K562 (cell line): Measurements from ENCODE around the gene TBRG1. TPM values are rescaled to one million over a fixed set of nuclear protein-coding genes. Genes with fewer than 3 reads are reported as not detected.

ENCODE experiments used
- ARNT ChIP-seq, 2 experiments: fragments of 450-650 bp; IDR thresholded peaks; 2 replicates each; pipeline ENCODE4 v1.6.1; 2016; ENCODE audit warnings: mild to moderate bottlenecking in 1 of 2
- BHLHE40 ChIP-seq: IDR thresholded peaks from 2 replicates; pipeline ENCODE4 v1.6.1; 2011; ENCODE audit warnings: low read length, improper control_type of control experiment
- CREBBP ChIP-seq: IDR thresholded peaks from one replicate; pipeline ENCODE4 v1.6.1; 2012; ENCODE audit warnings: low read depth, mild to moderate bottlenecking, control low read depth, inconsistent platforms, low read length
- CXXC5 ChIP-seq: fragments of 250-450 bp; sonication (Bioruptor Pico); IDR thresholded peaks from 2 replicates; pipeline ENCODE4 v1.8.0; 2022; ENCODE audit warnings: inconsistent platforms, mild to moderate bottlenecking, moderate library complexity
- ETV5 ChIP-seq: sonication (generic); formaldehyde crosslinking; IDR thresholded peaks from 2 replicates; pipeline ENCODE4 v1.4.0; 2020; ENCODE audit warnings: low read depth, mild to moderate bottlenecking, missing genetic modification reagents
- GTF2A2 ChIP-seq: IDR thresholded peaks from 2 replicates; pipeline ENCODE4 v1.6.1; 2016; ENCODE audit warnings: mild to moderate bottlenecking, missing genetic modification characterization, missing compliant biosample characterization
- KLF10 ChIP-seq: fragments of 250-450 bp; sonication (Bioruptor Pico); IDR thresholded peaks from 2 replicates; pipeline ENCODE4 v1.6.1; 2021; ENCODE audit warnings: matching md5 sums
- MBD1 ChIP-seq: fragments of 250-450 bp; sonication (Bioruptor Pico); IDR thresholded peaks from 2 replicates; pipeline ENCODE4 v1.8.0; 2022; ENCODE audit warnings: inconsistent platforms
- POLR2B ChIP-seq: fragments of 450-650 bp; IDR thresholded peaks from 2 replicates; pipeline ENCODE4 v1.6.1; 2018; ENCODE audit warnings: low read depth; ENCODE audit not compliant: partially characterized antibody
- PPARD ChIP-seq: fragments of 250-450 bp; sonication (Bioruptor Pico); IDR thresholded peaks from 2 replicates; pipeline ENCODE4 v1.8.0; 2022; ENCODE audit warnings: inconsistent platforms, mild to moderate bottlenecking, moderate library complexity
- USF2 ChIP-seq: sonication (generic); formaldehyde crosslinking; IDR thresholded peaks from 2 replicates; pipeline ENCODE4 v1.5.0; 2020; ENCODE audit warnings: missing genetic modification reagents
- XRCC3 ChIP-seq: fragments of 450-650 bp; IDR thresholded peaks from 2 replicates; pipeline ENCODE4 v1.6.1; 2017; ENCODE audit warnings: mild to moderate bottlenecking, moderate library complexity
- XRCC5 ChIP-seq: fragments of 200-400 bp; formaldehyde crosslinking; IDR thresholded peaks from 2 replicates; pipeline ENCODE4 v1.6.1; 2017; ENCODE audit warnings: low read depth, mild to moderate bottlenecking, low read length
- ZNF174 ChIP-seq: fragments of 250-450 bp; sonication (Bioruptor Pico); IDR thresholded peaks from 2 replicates; pipeline ENCODE4 v1.4.0; 2020; ENCODE audit warnings: mild to moderate bottlenecking
- ZNF212 ChIP-seq: fragments of 450-650 bp; formaldehyde crosslinking; IDR thresholded peaks from 2 replicates; pipeline ENCODE4 v1.4.0; 2020; ENCODE audit warnings: mild to moderate bottlenecking
- ZNF778 ChIP-seq: fragments of 450-650 bp; formaldehyde crosslinking; IDR thresholded peaks from 2 replicates; pipeline ENCODE4 v1.4.0; 2020; ENCODE audit warnings: mild to moderate bottlenecking, moderate library complexity
- ZNF79 ChIP-seq: fragments of 250-450 bp; sonication (Bioruptor Pico); IDR thresholded peaks from 2 replicates; pipeline ENCODE4 v1.4.0; 2020; ENCODE audit warnings: low read depth, mild to moderate bottlenecking, moderate library complexity
- polyA plus RNA-seq, 8 experiments: library from polyadenylated mRNA; depleted of rRNA in 4 of 8; stranded (reverse) in 5 of 8; unstranded in 3 of 8; fragments of >200 nt; fragmentation: Nextera tagmentation in 2 of 8; fragmentation: Illumina TruSeq in 1 of 8; extraction: Ambion mirVana in 2 of 8; extraction: Trizol in 1 of 8; gene quantifications; 2 replicates each; pipeline versions ENCODE4 v1.2.1 to v1.2.3, GENCODE V29; 2011 to 2014; ENCODE audit warnings: inconsistent platforms in 1 of 8, missing spikeins in 1 of 8
- total RNA-seq, 7 experiments: library from RNA; depleted of rRNA in 6 of 7; stranded (reverse); fragments of >200 nt in 6 of 7; fragmentation: Illumina TruSeq in 2 of 7; extraction: Trizol in 2 of 7; gene quantifications; 2 replicates each; pipeline versions ENCODE4 v1.2.1 to v1.2.3, GENCODE V29; 2011 to 2021; ENCODE audit warnings: low replicate concordance in 1 of 7
- TF ChIP-seq, protein P1 (sequence below): sonication (generic); formaldehyde crosslinking; IDR thresholded peaks from 2 replicates; pipeline ENCODE4 v1.8.0; 2022; ENCODE audit warnings: mild to moderate bottlenecking, missing genetic modification reagents
- TF ChIP-seq, protein P2 (sequence below), 2 experiments: fragments of 150-350 bp in 1 of 2; IDR thresholded peaks; 2 replicates each; pipeline ENCODE4 v1.6.1; 2012 to 2016; ENCODE audit warnings: low read depth in 2 of 2, low read length in 2 of 2, mild to moderate bottlenecking in 1 of 2, moderate library complexity in 1 of 2
- TF ChIP-seq, protein P3 (sequence below): fragments of 450-650 bp; IDR thresholded peaks from 2 replicates; pipeline ENCODE4 v1.6.1; 2016

Gene TBRG1
- total and polyA plus RNA-seq, 9 of the 15 experiments (the other 6 are each of a cell fraction or from before 2014, with no cell fraction given), result 8.7 to 30.0 (median 20.2) TPM

- TF ChIP-seq POLR2B, result peak; percentile 92
- no peak for TF ChIP-seq PPARD (CRISPR knock-in tag)
- no peak for TF ChIP-seq CREBBP
- no peak for TF ChIP-seq KLF10 (CRISPR knock-in tag)
- TF ChIP-seq GTF2A2 (tag), result no peak
- TF ChIP-seq MBD1, result no peak
- peak in 1 of 2 experiments; percentile 45; a peak in 1 of 4 replicates for TF ChIP-seq ARNT (IDR thresholded peaks at IDR 0.05)
- TF ChIP-seq ETV5 (CRISPR knock-in tag), result peak; percentile 86
- TF ChIP-seq ZNF174 (CRISPR knock-in tag), result no peak
- TF ChIP-seq BHLHE40, result no peak
- peak; percentile 88 for TF ChIP-seq CXXC5 (CRISPR knock-in tag)
- TF ChIP-seq, protein P1, sequence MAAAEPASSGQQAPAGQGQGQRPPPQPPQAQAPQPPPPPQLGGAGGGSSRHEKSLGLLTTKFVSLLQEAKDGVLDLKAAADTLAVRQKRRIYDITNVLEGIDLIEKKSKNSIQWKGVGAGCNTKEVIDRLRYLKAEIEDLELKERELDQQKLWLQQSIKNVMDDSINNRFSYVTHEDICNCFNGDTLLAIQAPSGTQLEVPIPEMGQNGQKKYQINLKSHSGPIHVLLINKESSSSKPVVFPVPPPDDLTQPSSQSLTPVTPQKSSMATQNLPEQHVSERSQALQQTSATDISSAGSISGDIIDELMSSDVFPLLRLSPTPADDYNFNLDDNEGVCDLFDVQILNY, result no peak
- TF ChIP-seq, protein P2, sequence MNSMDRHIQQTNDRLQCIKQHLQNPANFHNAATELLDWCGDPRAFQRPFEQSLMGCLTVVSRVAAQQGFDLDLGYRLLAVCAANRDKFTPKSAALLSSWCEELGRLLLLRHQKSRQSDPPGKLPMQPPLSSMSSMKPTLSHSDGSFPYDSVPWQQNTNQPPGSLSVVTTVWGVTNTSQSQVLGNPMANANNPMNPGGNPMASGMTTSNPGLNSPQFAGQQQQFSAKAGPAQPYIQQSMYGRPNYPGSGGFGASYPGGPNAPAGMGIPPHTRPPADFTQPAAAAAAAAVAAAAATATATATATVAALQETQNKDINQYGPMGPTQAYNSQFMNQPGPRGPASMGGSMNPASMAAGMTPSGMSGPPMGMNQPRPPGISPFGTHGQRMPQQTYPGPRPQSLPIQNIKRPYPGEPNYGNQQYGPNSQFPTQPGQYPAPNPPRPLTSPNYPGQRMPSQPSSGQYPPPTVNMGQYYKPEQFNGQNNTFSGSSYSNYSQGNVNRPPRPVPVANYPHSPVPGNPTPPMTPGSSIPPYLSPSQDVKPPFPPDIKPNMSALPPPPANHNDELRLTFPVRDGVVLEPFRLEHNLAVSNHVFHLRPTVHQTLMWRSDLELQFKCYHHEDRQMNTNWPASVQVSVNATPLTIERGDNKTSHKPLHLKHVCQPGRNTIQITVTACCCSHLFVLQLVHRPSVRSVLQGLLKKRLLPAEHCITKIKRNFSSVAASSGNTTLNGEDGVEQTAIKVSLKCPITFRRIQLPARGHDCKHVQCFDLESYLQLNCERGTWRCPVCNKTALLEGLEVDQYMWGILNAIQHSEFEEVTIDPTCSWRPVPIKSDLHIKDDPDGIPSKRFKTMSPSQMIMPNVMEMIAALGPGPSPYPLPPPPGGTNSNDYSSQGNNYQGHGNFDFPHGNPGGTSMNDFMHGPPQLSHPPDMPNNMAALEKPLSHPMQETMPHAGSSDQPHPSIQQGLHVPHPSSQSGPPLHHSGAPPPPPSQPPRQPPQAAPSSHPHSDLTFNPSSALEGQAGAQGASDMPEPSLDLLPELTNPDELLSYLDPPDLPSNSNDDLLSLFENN (IDR thresholded peaks at IDR 0.05; ENCODE audit: low read depth in 2 of 2, low read length in 2 of 2), result no peak
- TF ChIP-seq USF2, result no peak
- no peak for TF ChIP-seq ZNF212 (CRISPR knock-in tag)
- no peak for TF ChIP-seq XRCC5
- TF ChIP-seq, protein P3, sequence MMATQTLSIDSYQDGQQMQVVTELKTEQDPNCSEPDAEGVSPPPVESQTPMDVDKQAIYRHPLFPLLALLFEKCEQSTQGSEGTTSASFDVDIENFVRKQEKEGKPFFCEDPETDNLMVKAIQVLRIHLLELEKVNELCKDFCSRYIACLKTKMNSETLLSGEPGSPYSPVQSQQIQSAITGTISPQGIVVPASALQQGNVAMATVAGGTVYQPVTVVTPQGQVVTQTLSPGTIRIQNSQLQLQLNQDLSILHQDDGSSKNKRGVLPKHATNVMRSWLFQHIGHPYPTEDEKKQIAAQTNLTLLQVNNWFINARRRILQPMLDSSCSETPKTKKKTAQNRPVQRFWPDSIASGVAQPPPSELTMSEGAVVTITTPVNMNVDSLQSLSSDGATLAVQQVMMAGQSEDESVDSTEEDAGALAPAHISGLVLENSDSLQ, result peak; percentile 46; the same call in 1 of the 2 replicates
- TF ChIP-seq ZNF778 (CRISPR knock-in tag), result no peak
- no peak for TF ChIP-seq XRCC3
- TF ChIP-seq ZNF79 (CRISPR knock-in tag), result no peak
Observed at GRCh38 chr11:124622531-124623451, at the start of gene TBRG1 (continued).
